Brain microvascular endothelial cell (primary cell): ENCODE results near the gene THOP1.

ENCODE experiments used
- DNase-seq: peaks from one replicate; pipeline ENCODE4 v3.0.0-alpha.2; 2020
- H3K27ac ChIP-seq: fragments of 250-450 bp; sonication (Bioruptor Pico); 2 replicates; pipeline ENCODE4 v1.5.1; 2020; ENCODE audit warnings: mild to moderate bottlenecking, moderate library complexity
- H3K27me3 ChIP-seq: fragments of 250-450 bp; sonication (Bioruptor Pico); replicated peaks from 2 replicates; pipeline ENCODE4 v1.5.1; 2020; ENCODE audit warnings: mild to moderate bottlenecking
- H3K36me3 ChIP-seq: fragments of 250-450 bp; sonication (Bioruptor Pico); replicated peaks from 2 replicates; pipeline ENCODE4 v1.5.1; 2020; ENCODE audit warnings: mild to moderate bottlenecking
- H3K4me3 ChIP-seq: 2 replicates; pipeline ENCODE4 v1.5.1; 2011; ENCODE audit warnings: low read depth, mild to moderate bottlenecking, control low read depth, low read length, moderate library complexity
- in situ Hi-C: cut with HindIII; loops from 2 replicates; pipeline ENCODE4 v1.10.0; 2017; ENCODE audit warnings: low sequenced_read_pairs, low pct_ligation_motif_present
- TF ChIP-seq, protein P1 (sequence below): IDR thresholded peaks from 2 replicates; pipeline ENCODE4 v1.5.1; 2011; ENCODE audit warnings: low read depth, mild to moderate bottlenecking, moderate library complexity, low read length, control low read depth, inconsistent platforms; ENCODE audit errors: missing control alignments

Gene THOP1

GRCh38 chr19:2797280-2797679, 12.0 kb downstream of the THOP1 start:
- TF ChIP-seq, protein P1, sequence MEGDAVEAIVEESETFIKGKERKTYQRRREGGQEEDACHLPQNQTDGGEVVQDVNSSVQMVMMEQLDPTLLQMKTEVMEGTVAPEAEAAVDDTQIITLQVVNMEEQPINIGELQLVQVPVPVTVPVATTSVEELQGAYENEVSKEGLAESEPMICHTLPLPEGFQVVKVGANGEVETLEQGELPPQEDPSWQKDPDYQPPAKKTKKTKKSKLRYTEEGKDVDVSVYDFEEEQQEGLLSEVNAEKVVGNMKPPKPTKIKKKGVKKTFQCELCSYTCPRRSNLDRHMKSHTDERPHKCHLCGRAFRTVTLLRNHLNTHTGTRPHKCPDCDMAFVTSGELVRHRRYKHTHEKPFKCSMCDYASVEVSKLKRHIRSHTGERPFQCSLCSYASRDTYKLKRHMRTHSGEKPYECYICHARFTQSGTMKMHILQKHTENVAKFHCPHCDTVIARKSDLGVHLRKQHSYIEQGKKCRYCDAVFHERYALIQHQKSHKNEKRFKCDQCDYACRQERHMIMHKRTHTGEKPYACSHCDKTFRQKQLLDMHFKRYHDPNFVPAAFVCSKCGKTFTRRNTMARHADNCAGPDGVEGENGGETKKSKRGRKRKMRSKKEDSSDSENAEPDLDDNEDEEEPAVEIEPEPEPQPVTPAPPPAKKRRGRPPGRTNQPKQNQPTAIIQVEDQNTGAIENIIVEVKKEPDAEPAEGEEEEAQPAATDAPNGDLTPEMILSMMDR, result no peak
- in situ Hi-C loops, result no loop called here
- Histone ChIP-seq H3K27ac (no peak overlapping the region), H3K27me3 (no peaks in the 10 kb centered on the region), H3K4me3 (no peak overlapping the region), H3K36me3 (peaks cover 39% of the 10 kb centered on the region)
- DNase-seq, result no peak

- Histone ChIP-seq H3K27me3 (no peaks in the 10 kb centered on the region), H3K27ac (no peak overlapping the region), H3K4me3 (no peak overlapping the region), H3K36me3 (peaks cover 41% of the 10 kb centered on the region)
- no peak for DNase-seq
- in situ Hi-C loops, result no loop called here
- TF ChIP-seq, protein P1, result no peak
Measured at GRCh38 chr19:2798158-2798685, 12.9 kb downstream of the THOP1 start.

- Histone ChIP-seq H3K27ac (no peak overlapping the region), H3K27me3 (no peaks in the 10 kb centered on the region), H3K4me3 (no peak overlapping the region), H3K36me3 (peaks cover 43% of the 10 kb centered on the region)
- TF ChIP-seq, protein P1, result no peak
- DNase-seq, result no peak
- in situ Hi-C loops, result no loop called here
Measured at GRCh38 chr19:2798733-2799132, 13.4 kb downstream of the THOP1 start.

DNA sequence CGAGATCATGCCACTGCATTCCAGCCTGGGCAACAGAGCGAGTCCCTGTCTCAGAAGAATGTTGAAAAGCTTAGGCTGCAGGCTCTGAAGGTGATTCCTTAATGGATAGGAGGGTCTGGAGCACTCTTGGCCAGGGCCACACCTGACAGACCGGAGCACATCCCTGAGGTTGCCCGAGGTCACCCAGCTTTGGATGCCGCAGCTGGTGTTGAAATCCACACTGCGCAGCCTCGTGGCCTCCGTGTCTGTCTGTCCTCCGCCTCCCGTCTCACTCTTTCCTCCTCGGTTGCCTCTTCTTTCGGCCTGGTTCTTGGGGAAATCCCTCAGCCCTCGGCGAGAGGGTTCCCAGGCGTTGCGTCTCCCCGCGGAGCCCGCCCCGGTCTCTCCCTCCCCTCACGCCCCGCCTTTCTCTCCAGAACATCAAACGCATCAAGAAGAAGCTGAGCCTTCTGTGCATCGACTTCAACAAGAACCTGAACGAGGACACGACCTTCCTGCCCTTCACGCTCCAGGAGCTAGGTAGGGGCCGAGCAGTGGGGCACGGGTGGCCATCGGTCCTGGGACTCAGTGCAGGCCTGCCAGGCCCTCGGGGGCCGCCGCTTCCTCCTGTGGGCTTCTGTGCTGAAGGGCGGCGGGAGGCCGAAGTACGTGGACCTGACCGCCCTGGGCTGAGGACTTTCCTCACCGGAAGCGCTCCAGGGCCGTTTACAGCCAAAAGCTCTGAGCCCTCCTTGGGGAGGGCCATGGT, 14.1 kb downstream of the THOP1 start:
- TF ChIP-seq, protein P1, result no peak
- Histone ChIP-seq H3K27me3 (no peaks in the 10 kb centered on the region), H3K36me3 (peaks cover 38% of the 10 kb centered on the region), H3K27ac (no peak overlapping the region), H3K4me3 (no peak overlapping the region)
- DNase-seq, result no peak
- in situ Hi-C loops, result no loop called here

- no peaks in the 10 kb centered on the region for H3K27me3 ChIP-seq
- peaks cover 34% of the 10 kb centered on the region for H3K36me3 ChIP-seq
- no peak overlapping the region for H3K4me3 ChIP-seq
- no peak overlapping the region for H3K27ac ChIP-seq
- in situ Hi-C loops, result no loop called here
- DNase-seq, result no peak
- TF ChIP-seq, protein P1, result no peak
Measured at GRCh38 chr19:2800506-2800905, 15.2 kb downstream of the THOP1 start.
